ENCODE results near the gene ZNF438. TPM values are rescaled to one million over a fixed set of nuclear protein-coding genes. Genes with fewer than 3 reads are reported as not detected.

ZNF438 gene, protein sequence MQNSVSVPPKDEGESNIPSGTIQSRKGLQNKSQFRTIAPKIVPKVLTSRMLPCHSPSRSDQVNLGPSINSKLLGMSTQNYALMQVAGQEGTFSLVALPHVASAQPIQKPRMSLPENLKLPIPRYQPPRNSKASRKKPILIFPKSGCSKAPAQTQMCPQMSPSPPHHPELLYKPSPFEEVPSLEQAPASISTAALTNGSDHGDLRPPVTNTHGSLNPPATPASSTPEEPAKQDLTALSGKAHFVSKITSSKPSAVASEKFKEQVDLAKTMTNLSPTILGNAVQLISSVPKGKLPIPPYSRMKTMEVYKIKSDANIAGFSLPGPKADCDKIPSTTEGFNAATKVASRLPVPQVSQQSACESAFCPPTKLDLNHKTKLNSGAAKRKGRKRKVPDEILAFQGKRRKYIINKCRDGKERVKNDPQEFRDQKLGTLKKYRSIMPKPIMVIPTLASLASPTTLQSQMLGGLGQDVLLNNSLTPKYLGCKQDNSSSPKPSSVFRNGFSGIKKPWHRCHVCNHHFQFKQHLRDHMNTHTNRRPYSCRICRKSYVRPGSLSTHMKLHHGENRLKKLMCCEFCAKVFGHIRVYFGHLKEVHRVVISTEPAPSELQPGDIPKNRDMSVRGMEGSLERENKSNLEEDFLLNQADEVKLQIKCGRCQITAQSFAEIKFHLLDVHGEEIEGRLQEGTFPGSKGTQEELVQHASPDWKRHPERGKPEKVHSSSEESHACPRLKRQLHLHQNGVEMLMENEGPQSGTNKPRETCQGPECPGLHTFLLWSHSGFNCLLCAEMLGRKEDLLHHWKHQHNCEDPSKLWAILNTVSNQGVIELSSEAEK
- total RNA-seq (ENCODE audit: low replicate concordance), result 1.8 and 2.2 TPM in 2 replicates

GRCh38 chr10:31031558-31032257 is at the start of gene ZNF438:
Gene ZNF438 (minus strand): TSS chr10:31031865. CDS start chr10:30877034, 154,831 bp downstream.

All from smooth muscle cell of the coronary artery (primary cell).